HuH-7 (cell line): Measurements from ENCODE around the gene CLEC17A.
A peak's percentile ranks its signal among the peaks of the same experiment; 100 is the strongest.
"Not testable (repeated sequence)": the region's sequence is repeated elsewhere in the genome, so short reads cannot be mapped to it uniquely, and the experiment has no call there.

Source experiments
- DNase-seq: peaks from one replicate; pipeline ENCODE4 v3.0.0; 2011; ENCODE audit warnings: low spot score

CLEC17A gene

GRCh38 chr19:14559916-14560775 lies 22.7 kb upstream of the CLEC17A start:
- DNase-seq: no peak

- no peak for DNase-seq
Measured at GRCh38 chr19:14560776-14561108, 22.1 kb upstream of the CLEC17A start.

DNA sequence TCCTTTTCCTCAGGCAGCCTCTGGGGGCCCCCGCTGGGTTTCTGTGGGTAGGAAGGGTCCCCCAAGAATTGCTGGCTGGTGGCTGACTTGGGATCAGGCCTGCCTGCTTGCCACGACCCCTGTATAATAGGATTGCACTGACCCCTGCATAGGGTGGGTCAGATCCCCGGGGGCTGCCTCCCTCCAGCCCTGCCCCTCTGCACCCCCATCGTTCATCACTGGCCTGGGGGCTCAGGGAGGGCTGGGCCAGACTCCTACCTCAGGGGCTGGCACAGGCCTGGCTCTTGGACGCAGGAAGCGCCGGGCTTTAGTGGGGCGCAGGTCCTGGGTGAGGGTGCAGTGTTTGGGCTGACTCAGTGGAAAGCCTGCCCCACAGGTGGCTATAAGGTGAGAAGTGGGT lies 21.6 kb upstream of the CLEC17A start:
- DNase-seq: no peak

GRCh38 chr19:14561847-14562351 lies 21.0 kb upstream of the CLEC17A start:
- no peak for DNase-seq

GRCh38 chr19:14562660-14563589 lies 20.0 kb upstream of the CLEC17A start:
- DNase-seq: no peak

GRCh38 chr19:14563590-14563926 lies 19.3 kb upstream of the CLEC17A start:
- DNase-seq: no peak

DNA sequence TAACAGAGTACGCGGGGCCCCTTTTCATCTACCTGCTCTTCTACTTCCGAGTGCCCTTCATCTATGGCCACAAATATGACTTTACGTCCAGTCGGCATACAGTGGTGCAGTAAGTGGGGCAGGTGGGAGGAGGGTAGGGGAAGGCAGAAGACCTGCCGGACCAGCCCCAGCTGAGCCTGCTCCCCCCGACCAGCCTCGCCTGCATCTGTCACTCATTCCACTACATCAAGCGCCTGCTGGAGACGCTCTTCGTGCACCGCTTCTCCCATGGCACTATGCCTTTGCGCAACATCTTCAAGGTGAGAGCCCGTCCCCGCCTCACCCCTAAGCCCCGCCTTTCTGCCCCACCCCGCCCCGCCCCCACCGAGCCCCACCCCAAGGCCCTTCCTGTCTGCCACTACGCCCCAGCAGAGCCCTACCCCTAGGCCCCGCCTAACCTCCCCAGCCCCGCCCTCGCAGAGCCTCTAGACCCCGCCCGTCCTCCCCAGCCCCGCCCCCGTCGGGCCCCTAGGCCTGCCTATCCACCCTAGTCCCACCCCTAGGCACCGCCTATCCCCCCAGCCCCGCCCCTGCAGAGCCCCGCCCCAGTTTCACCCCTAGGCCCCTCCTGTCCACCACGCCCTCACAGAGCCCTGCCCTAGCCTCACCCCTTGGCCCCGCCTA lies 18.8 kb upstream of the CLEC17A start:
- peak; percentile 49 for DNase-seq

DNA sequence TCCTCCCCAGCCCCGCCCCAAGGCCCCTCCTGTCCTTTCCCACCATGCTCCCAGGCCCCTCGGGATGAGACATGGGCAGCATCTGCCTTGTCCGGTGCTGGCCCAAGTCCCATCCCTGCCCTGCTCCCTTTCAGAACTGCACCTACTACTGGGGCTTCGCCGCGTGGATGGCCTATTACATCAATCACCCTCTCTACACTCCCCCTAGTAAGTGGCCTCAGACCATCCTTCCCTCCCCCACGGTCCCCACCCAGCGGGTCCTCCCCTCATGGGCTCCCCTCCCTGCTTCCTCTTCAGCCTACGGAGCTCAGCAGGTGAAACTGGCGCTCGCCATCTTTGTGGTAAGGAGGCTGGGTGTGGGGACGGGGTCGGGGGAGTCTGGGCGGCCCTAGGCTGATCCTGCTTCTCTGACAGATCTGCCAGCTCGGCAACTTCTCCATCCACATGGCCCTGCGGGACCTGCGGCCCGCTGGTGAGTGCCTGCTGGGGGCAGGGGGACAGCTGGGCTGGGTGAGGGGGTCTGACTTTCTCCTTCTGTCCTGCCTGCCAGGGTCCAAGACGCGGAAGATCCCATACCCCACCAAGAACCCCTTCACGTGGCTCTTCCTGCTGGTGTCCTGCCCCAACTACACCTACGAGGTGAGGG lies 18.1 kb upstream of the CLEC17A start:
- DNase-seq: not testable (repeated sequence)

GRCh38 chr19:14565298-14565679 lies 17.6 kb upstream of the CLEC17A start:
- no peak for DNase-seq

DNA sequence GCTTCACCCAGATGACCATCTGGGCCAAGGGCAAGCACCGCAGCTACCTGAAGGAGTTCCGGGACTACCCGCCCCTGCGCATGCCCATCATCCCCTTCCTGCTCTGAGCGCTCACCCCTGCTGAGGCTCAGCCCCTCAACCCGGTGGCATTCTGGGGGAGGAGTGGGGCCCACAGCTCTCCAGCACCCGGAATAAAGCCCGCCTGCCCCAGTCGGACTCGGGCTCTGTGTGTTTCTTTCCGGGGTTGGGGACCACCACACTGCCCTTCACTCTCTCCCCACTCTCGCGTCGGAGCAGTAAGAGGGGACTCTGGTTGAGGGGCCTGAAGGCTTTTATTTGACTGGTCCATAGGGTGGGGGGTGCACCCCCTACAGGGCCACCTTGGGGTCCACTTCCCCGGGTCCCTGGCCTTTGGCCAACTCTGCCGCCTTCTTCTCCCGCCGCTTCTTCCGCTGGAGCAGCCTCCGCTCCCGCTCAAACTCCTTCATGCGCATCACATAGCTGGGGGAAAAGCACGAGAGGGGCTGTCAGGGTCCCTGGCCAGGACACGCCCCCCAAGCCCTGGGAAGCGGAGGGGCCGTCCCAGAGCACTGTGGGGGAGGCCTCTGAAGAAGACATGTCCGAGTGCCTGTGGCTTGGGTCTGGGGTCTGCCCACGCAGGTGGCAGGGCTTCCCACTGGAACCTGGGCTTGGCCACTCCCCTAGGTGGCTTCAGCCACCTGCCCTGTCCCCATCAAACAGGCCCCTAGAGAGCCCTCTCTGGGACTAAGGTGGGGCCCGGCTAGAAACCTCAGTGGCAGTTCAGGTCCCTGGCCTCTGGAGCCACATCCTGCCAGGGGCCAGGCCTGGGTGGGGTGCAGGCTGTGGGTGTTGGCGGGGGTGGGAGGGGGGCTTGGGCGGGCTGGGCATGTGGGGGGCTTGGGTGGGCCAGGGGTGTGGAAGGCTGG lies 16.8 kb upstream of the CLEC17A start:
- DNase-seq: no peak

- DNase-seq: no peak
Measured at GRCh38 chr19:14566712-14567077, 16.2 kb upstream of the CLEC17A start.

DNA sequence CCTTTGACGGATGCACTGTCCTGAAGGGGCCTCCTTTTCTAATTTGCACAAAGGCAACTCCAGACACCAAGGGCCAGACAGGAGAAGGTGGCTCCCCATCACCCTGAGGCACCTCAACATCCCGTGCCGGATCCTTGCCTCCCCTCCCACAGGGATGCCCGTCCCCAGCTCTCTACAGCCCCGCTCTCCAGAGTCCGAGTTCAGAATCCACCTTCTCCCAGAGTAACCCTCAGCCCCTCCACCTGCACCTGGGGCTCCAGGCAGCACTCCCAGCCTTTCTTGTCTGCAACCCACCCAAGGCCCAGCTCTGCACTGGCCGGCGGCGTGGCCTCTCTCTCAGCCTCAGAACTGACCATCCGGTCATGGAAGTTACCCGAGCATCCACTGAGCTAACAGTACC lies 15.8 kb upstream of the CLEC17A start:
- no peak for DNase-seq

- DNase-seq: no peak
Measured at GRCh38 chr19:14570864-14571527, 11.9 kb upstream of the CLEC17A start.

GRCh38 chr19:14571695-14572490 lies 11.0 kb upstream of the CLEC17A start, which contains the start of gene NDUFB7:
TSS of gene NDUFB7 (minus strand) at chr19:14572066. CDS start at chr19:14572000, 66 bp downstream.
- DNase-seq: peak; percentile 88

GRCh38 chr19:14575428-14575980 lies 7.4 kb upstream of the CLEC17A start:
- no peak for DNase-seq

- no peak for DNase-seq
Measured at GRCh38 chr19:14576363-14576762, 6.5 kb upstream of the CLEC17A start.

- DNase-seq: no peak
Measured at GRCh38 chr19:14577264-14577663, 5.6 kb upstream of the CLEC17A start.

GRCh38 chr19:14577885-14578427 lies 4.9 kb upstream of the CLEC17A start:
- DNase-seq: no peak
